ENCODE data around the gene ANKRD60.

ANKRD60 gene

GRCh38 chr20:58223358-58223941 lies 5.0 kb downstream of the ANKRD60 start:
- DNase-seq (ENCODE audit: low read depth, low spot score) = no peak

GRCh38 chr20:58222446-58222845 lies 6.0 kb downstream of the ANKRD60 start:
- no peak for DNase-seq (ENCODE audit: low read depth, low spot score)

- DNase-seq (ENCODE audit: low read depth, low spot score) = no peak
Observed at GRCh38 chr20:58219342-58219700, 9.1 kb downstream of the ANKRD60 start.

GRCh38 chr20:58218665-58219341 lies 9.7 kb downstream of the ANKRD60 start:
- no peak for DNase-seq (ENCODE audit: low read depth, low spot score)

- DNase-seq (ENCODE audit: low read depth, low spot score) = no peak
Observed at GRCh38 chr20:58216334-58216733, 12.1 kb downstream of the ANKRD60 start.

GRCh38 chr20:58215116-58215515 lies 13.3 kb downstream of the ANKRD60 start:
- no peak for DNase-seq (ENCODE audit: low read depth, low spot score)

GRCh38 chr20:58214310-58214709 lies 14.1 kb downstream of the ANKRD60 start:
- DNase-seq (ENCODE audit: low read depth, low spot score) = no peak

GRCh38 chr20:58213716-58214115 lies 14.7 kb downstream of the ANKRD60 start:
- DNase-seq (ENCODE audit: low read depth, low spot score) = no peak

- DNase-seq (ENCODE audit: low read depth, low spot score) = no peak
Observed at GRCh38 chr20:58213121-58213520, 15.3 kb downstream of the ANKRD60 start.

GRCh38 chr20:58212636-58213035 lies 15.8 kb downstream of the ANKRD60 start:
- DNase-seq (ENCODE audit: low read depth, low spot score) = no peak

GRCh38 chr20:58210398-58210747 lies 18.1 kb downstream of the ANKRD60 start:
- DNase-seq (ENCODE audit: low read depth, low spot score) = no peak

GRCh38 chr20:58209652-58210397 lies 18.6 kb downstream of the ANKRD60 start:
- peak; percentile 76 for DNase-seq (ENCODE audit: low read depth, low spot score)

- no peak for DNase-seq (ENCODE audit: low read depth, low spot score)
Observed at GRCh38 chr20:58208944-58209343, 19.5 kb downstream of the ANKRD60 start.

GRCh38 chr20:58205850-58206249 lies 22.6 kb downstream of the ANKRD60 start:
- no peak for DNase-seq (ENCODE audit: low read depth, low spot score)

- DNase-seq (ENCODE audit: low read depth, low spot score) = no peak
Observed at GRCh38 chr20:58202044-58202443, 26.4 kb downstream of the ANKRD60 start.

- no peak for DNase-seq (ENCODE audit: low read depth, low spot score)
Observed at GRCh38 chr20:58201616-58202015, 26.8 kb downstream of the ANKRD60 start.

GRCh38 chr20:58199469-58199868 lies 29.0 kb downstream of the ANKRD60 start:
- DNase-seq (ENCODE audit: low read depth, low spot score) = no peak

GRCh38 chr20:58198901-58199355 lies 29.5 kb downstream of the ANKRD60 start:
- DNase-seq (ENCODE audit: low read depth, low spot score) = no peak

GRCh38 chr20:58198384-58198783 lies 30.1 kb downstream of the ANKRD60 start:
- no peak for DNase-seq (ENCODE audit: low read depth, low spot score)

GRCh38 chr20:58197185-58197469 lies 31.3 kb downstream of the ANKRD60 start:
- no peak for DNase-seq (ENCODE audit: low read depth, low spot score)

GRCh38 chr20:58196402-58197184 lies 31.9 kb downstream of the ANKRD60 start:
- no peak for DNase-seq (ENCODE audit: low read depth, low spot score)

- DNase-seq (ENCODE audit: low read depth, low spot score) = no peak
Observed at GRCh38 chr20:58195047-58195446, 33.4 kb downstream of the ANKRD60 start.

Measured in activated CD4-positive, CD25-positive, alpha-beta regulatory T cell treated with anti-CD3 and anti-CD28 coated beads, Interleukin-2, amount 50 U/mL, for 16 hours (primary cell).